ENCODE measurements around the gene GLOD5. TPM values are rescaled to one million over a fixed set of nuclear protein-coding genes. Genes with fewer than 3 reads are reported as not detected.
"Not testable (repeated sequence)": the region's sequence is repeated elsewhere in the genome, so short reads cannot be mapped to it uniquely, and the experiment has no call there.

Gene GLOD5
- total RNA-seq, 3 donors from 2014 or later, result 0.66 TPM; not detected in 2

DNA sequence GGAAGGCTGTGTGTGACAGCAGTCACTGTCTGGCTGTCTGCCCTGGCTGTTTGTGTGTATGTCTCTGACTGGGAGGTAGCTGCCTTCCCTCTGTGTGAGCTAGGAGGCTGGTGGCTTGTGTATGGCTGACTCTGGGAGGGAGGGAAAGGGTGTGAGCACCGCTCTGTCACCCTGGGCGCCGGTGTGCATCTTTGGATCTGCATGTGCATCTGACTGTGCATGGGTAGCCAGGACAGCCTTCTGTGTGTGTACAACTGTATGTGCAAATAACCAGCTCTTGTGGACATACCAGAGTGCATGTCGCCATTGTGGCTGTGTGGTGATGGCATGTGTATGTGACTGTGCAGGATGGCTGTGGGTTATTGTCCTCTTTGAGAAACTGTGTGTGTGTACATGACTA lies 57.3 kb downstream of the GLOD5 start:
- Histone ChIP-seq H3K36me3 (no peaks in the 10 kb centered on the region), H3K27me3 (peaks cover 0 to 62% of the 10 kb centered on the region in 2 donors)
- TF ChIP-seq, protein P1, sequence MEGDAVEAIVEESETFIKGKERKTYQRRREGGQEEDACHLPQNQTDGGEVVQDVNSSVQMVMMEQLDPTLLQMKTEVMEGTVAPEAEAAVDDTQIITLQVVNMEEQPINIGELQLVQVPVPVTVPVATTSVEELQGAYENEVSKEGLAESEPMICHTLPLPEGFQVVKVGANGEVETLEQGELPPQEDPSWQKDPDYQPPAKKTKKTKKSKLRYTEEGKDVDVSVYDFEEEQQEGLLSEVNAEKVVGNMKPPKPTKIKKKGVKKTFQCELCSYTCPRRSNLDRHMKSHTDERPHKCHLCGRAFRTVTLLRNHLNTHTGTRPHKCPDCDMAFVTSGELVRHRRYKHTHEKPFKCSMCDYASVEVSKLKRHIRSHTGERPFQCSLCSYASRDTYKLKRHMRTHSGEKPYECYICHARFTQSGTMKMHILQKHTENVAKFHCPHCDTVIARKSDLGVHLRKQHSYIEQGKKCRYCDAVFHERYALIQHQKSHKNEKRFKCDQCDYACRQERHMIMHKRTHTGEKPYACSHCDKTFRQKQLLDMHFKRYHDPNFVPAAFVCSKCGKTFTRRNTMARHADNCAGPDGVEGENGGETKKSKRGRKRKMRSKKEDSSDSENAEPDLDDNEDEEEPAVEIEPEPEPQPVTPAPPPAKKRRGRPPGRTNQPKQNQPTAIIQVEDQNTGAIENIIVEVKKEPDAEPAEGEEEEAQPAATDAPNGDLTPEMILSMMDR (IDR thresholded peaks at IDR 0.05), result no peak
- no peak for TF ChIP-seq POLR2A (IDR thresholded peaks at IDR 0.05)

DNA sequence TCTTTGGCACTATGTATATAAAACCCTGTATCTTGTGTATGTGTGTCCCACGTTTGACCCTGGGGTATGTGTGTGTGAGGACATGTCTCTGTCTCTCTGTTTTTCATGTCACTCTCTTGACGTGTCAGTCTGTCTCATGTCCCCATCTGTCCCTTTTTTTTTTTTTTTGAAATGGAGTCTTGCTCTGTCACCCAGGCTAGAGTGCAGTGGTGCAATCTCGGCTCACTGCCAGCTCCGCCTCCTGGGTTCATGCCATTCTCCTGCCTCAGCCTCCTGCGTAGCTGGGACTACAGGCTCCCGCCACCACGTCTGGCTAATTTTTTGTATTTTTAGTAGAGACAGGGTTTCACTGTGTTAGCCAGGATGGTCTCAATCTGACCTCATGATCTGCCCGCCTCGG lies 57.8 kb downstream of the GLOD5 start:
- H3K4me1 ChIP-seq; H3K9me3 ChIP-seq; H3K27ac ChIP-seq; DNase-seq (ENCODE audit: low spot score in 2 of 2); H3K36me3 ChIP-seq; H3K4me3 ChIP-seq: not testable (repeated sequence)
- intact Hi-C loops (cut with DNase I; ENCODE audit: low total_unique reads), result loop anchor here (5.0 kb wide), 1 partner anchor 662 kb away; no protein-coding TSS in a partner anchor
- peaks cover 0 to 66% of the 10 kb centered on the region in 2 donors for H3K27me3 ChIP-seq

More for the DNA sequence above, 57.3 kb downstream of the GLOD5 start:
- Histone ChIP-seq H3K27ac (no peak overlapping the region), H3K4me3 (no peak overlapping the region), H3K9me3 (no peaks in the 10 kb centered on the region), H3K4me1 (no peaks in the 10 kb centered on the region)
- intact Hi-C loops (cut with DNase I; ENCODE audit: low total_unique reads), result loop anchor here (5.0 kb wide), 1 partner anchor 662 kb away; no protein-coding TSS in a partner anchor
- no peak for DNase-seq (ENCODE audit: low spot score in 2 of 2)

DNA sequence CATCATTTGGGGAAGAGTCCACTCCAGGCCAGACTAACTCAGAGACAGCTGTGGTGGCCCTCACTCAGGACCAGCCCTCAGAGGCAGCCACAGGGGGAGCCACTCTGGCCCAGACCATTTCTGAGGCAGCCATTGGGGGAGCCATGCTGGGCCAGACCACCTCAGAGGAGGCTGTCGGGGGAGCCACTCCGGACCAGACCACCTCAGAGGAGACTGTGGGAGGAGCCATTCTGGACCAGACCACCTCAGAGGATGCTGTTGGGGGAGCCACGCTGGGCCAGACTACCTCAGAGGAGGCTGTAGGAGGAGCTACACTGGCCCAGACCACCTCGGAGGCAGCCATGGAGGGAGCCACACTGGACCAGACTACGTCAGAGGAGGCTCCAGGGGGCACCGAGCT lies 61.5 kb downstream of the GLOD5 start:
- H3K36me3 ChIP-seq, result no peaks in the 10 kb centered on the region
- intact Hi-C loops (cut with DNase I; ENCODE audit: low total_unique reads), result no loop called here
- H3K4me3 ChIP-seq, result no peak overlapping the region
- peaks cover 0 to 42% of the 10 kb centered on the region in 2 donors for H3K27me3 ChIP-seq
- TF ChIP-seq POLR2AphosphoS5 (IDR thresholded peaks at IDR 0.05) (no peak), POLR2A (IDR thresholded peaks at IDR 0.05) (no peak)
- TF ChIP-seq, protein P1 (IDR thresholded peaks at IDR 0.05), result no peak
- H3K27ac ChIP-seq, result no peak overlapping the region
- no peaks in the 10 kb centered on the region for H3K4me1 ChIP-seq
- DNase-seq (ENCODE audit: low spot score in 2 of 2), result no peak
- H3K9me3 ChIP-seq, result peaks cover 11 to 20% of the 10 kb centered on the region in 2 donors

Other genes with a start within 250 kb of the GLOD5 start
- gene EBP, start 239.9 kb upstream of the GLOD5 start, total RNA-seq, result 10 to 100 TPM; 20.3 to 22.0 (median 20.6) TPM
- gene TBC1D25, start 222.0 kb upstream of the GLOD5 start, total RNA-seq, result 10 to 100 TPM; 11.3 to 13.0 (median 12.5) TPM
- gene RBM3, start 187.3 kb upstream of the GLOD5 start, total RNA-seq, result 100 to 1,000 TPM; 152 to 328 (median 213) TPM
- 100 to 1,000 TPM in 1 of 3 donors, 10 to 100 TPM in 2; 97.2 to 113 (median 97.7) TPM for gene WDR13, start 164.3 kb upstream of the GLOD5 start, total RNA-seq
- 10 to 100 TPM in 1 of 3 donors, 1 to 10 TPM in 2; 2.3 to 12.5 (median 6.0) TPM for gene WAS, start 77.9 kb upstream of the GLOD5 start, total RNA-seq
- gene SUV39H1, start 65.0 kb upstream of the GLOD5 start, total RNA-seq, result 1 to 10 TPM; 3.6 to 7.0 (median 5.3) TPM
- gene GATA1, start 24.8 kb downstream of the GLOD5 start, total RNA-seq, result not detected
- 10 to 100 TPM; 78.2 to 86.2 (median 84.3) TPM for gene HDAC6, start 40.3 kb downstream of the GLOD5 start, total RNA-seq
- under 1 TPM in 1 of 3 donors, not detected in 2; 0.73 TPM for gene ERAS, start 64.8 kb downstream of the GLOD5 start, total RNA-seq
- gene PCSK1N, start 73.9 kb downstream of the GLOD5 start, total RNA-seq, result 1 to 10 TPM; 1.4 to 3.6 (median 2.2) TPM
- gene TIMM17B, start 136.0 kb downstream of the GLOD5 start, total RNA-seq, result 10 to 100 TPM; 32.3 to 40.8 (median 35.4) TPM
- gene PQBP1, start 136.2 kb downstream of the GLOD5 start, total RNA-seq, result 10 to 100 TPM; 56.0 to 71.4 (median 71.0) TPM
- 10 to 100 TPM; 10.9 to 17.3 (median 16.1) TPM for gene SLC35A2, start 149.9 kb downstream of the GLOD5 start, total RNA-seq
- gene PIM2, start 157.3 kb downstream of the GLOD5 start, total RNA-seq, result 10 to 100 TPM in 1 of 3 donors, 1 to 10 TPM in 2; 5.8 to 20.3 (median 7.6) TPM
- gene OTUD5, start 195.9 kb downstream of the GLOD5 start, total RNA-seq, result 10 to 100 TPM; 35.8 to 37.9 (median 36.1) TPM
- gene KCND1, start 210.1 kb downstream of the GLOD5 start, total RNA-seq, result 1 to 10 TPM in 1 of 3 donors, under 1 TPM in 2; 0.66 to 1.2 (median 0.96) TPM
- gene GRIPAP1, start 240.5 kb downstream of the GLOD5 start, total RNA-seq, result 10 to 100 TPM; 31.4 to 47.2 (median 34.1) TPM